Measurements from ENCODE around the gene TTBK2. TPM values are rescaled to one million over a fixed set of nuclear protein-coding genes. Genes with fewer than 3 reads are reported as not detected.

Gene TTBK2
- total RNA-seq, 1 experiment from 2014 or later: 10.6 TPM

DNA sequence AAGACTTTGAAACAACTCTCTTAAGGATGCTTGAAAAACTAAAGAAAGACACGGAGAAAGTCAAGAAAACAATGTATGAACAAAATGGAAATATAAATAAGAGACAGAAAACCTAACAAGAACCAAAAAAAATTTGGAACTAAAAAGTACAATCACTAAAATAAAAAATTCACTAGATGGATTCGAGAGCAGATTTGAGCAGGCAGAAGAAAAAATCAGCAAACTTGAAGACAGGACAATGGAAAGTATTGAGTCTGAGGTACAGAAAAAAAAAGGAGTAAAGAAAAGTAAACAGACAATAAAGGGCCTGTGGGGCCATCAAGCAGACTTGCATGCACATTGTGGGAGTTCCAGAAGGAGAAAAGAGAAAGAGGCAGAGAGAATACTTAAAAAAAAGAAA is 170.3 kb downstream of the TTBK2 start:
- TF ChIP-seq SRF (IDR thresholded peaks at IDR 0.05; ENCODE audit: low read depth) (no peak), SP1 (IDR thresholded peaks at IDR 0.05; ENCODE audit: low read depth) (no peak), SIN3A (IDR thresholded peaks at IDR 0.05; ENCODE audit: low read depth) (no peak), FOSL1 (IDR thresholded peaks at IDR 0.05; ENCODE audit: low read depth) (no peak), YY1 (IDR thresholded peaks at IDR 0.05; ENCODE audit: extremely low read depth, insufficient replicate concordance, low read depth, low read length) (no peak), POLR2AphosphoS5 (IDR thresholded peaks at IDR 0.05; ENCODE audit: low read depth, low read length) (no peak)
- TF ChIP-seq, protein P1, sequence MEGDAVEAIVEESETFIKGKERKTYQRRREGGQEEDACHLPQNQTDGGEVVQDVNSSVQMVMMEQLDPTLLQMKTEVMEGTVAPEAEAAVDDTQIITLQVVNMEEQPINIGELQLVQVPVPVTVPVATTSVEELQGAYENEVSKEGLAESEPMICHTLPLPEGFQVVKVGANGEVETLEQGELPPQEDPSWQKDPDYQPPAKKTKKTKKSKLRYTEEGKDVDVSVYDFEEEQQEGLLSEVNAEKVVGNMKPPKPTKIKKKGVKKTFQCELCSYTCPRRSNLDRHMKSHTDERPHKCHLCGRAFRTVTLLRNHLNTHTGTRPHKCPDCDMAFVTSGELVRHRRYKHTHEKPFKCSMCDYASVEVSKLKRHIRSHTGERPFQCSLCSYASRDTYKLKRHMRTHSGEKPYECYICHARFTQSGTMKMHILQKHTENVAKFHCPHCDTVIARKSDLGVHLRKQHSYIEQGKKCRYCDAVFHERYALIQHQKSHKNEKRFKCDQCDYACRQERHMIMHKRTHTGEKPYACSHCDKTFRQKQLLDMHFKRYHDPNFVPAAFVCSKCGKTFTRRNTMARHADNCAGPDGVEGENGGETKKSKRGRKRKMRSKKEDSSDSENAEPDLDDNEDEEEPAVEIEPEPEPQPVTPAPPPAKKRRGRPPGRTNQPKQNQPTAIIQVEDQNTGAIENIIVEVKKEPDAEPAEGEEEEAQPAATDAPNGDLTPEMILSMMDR (IDR thresholded peaks at IDR 0.05 in 2 of 3, conservative IDR thresholded peaks at IDR 0.05 in 1 of 3; ENCODE audit: borderline replicate concordance in 1 of 3, insufficient read depth in 1 of 3, low read depth in 2 of 3, low read length in 2 of 3): no peak
- H3K9ac ChIP-seq (ENCODE audit: low read length): no peak overlapping the region
- ChIA-PET RAD21 (ENCODE audit: low non-redundant PET in 1 of 2, low total read pairs in 2 of 2, uncharacterized antibody in 2 of 2, unreplicated experiment in 2 of 2) (no interaction called here), POLR2A (no interaction called here), CTCF (no interaction called here)
- no peaks in the 10 kb centered on the region for H3K79me2 ChIP-seq (ENCODE audit: insufficient read depth, low read length)
- H2AFZ ChIP-seq (ENCODE audit: low read depth, low read length, poor library complexity, severe bottlenecking): no peak overlapping the region
- H3K9me3 ChIP-seq (ENCODE audit: control insufficient read depth in 1 of 2, insufficient read depth in 1 of 2, low read depth in 1 of 2, low read length in 2 of 2): no peaks in the 10 kb centered on the region
- no TSS peak for BruUV-seq (replicated peaks)
- H4K20me1 ChIP-seq (ENCODE audit: insufficient read depth): no peaks in the 10 kb centered on the region
- no peak overlapping the region for H3K4me3 ChIP-seq (replicated peaks in 1 of 2; ENCODE audit: low read depth in 1 of 2, low read length in 2 of 2)
- no peak overlapping the region for H3K27ac ChIP-seq (ENCODE audit: low read depth, low read length)
- H3K4me2 ChIP-seq (ENCODE audit: low read length): no peak overlapping the region
- DNase-seq (ENCODE audit: low read depth, low spot score) (no peak), ATAC-seq (no peak)
- 0 out of 2 replicates have a peak, but pooled peaks cover 2% of the 10 kb centered on the region for H3K9me2 ChIP-seq (ENCODE audit: insufficient read depth)
- H3K36me3 ChIP-seq (ENCODE audit: control insufficient read depth in 1 of 2, insufficient read depth in 2 of 2, low read length in 2 of 2): no peaks in the 10 kb centered on the region
- no peaks in the 10 kb centered on the region for H3K27me3 ChIP-seq (ENCODE audit: insufficient read depth, low read length)
- H3K4me1 ChIP-seq (ENCODE audit: control insufficient read depth in 1 of 2, insufficient read depth in 2 of 2, low read length in 2 of 2): no peaks in the 10 kb centered on the region
- intact Hi-C loops (cut with micrococcal nuclease): no loop called here

DNA sequence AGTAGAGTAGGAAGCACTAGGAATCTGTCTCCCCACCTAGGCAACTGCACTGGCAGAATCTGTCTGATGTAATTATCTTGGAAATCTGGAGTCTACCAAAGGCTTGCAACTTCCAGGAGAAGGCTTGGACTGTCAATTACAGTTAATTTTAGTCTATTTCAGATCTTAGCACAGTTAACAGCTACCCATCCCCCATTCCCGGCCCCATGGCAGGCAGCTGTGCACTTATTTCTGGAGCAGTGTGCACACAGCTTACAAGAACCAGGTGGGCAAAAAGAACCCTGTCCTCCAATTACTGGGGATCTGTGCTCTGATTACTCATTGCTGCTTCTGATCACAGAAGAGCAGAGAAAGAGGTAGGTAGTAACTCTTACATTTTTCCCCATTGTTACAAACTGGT is 171.3 kb downstream of the TTBK2 start:
- POLR2A ChIA-PET: no interaction called here
- TF ChIP-seq, protein P2, sequence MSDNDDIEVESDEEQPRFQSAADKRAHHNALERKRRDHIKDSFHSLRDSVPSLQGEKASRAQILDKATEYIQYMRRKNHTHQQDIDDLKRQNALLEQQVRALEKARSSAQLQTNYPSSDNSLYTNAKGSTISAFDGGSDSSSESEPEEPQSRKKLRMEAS (IDR thresholded peaks at IDR 0.05): no peak
- TF ChIP-seq ELF1 (IDR thresholded peaks at IDR 0.05; ENCODE audit: borderline replicate concordance, low read depth) (no peak), EZH2 (IDR thresholded peaks at IDR 0.05) (no peak), EGR1 (IDR thresholded peaks at IDR 0.05; ENCODE audit: low read depth) (no peak)

More for the DNA sequence above, 171.3 kb downstream of the TTBK2 start:
- no peaks in the 10 kb centered on the region for H4K20me1 ChIP-seq (ENCODE audit: insufficient read depth)
- intact Hi-C loops (cut with micrococcal nuclease): no loop called here
- ChIA-PET CTCF (no interaction called here), RAD21 (ENCODE audit: low non-redundant PET in 1 of 2, low total read pairs in 2 of 2, uncharacterized antibody in 2 of 2, unreplicated experiment in 2 of 2) (no interaction called here)
- DNase-seq (ENCODE audit: low read depth, low spot score) (no peak), ATAC-seq (no peak)
- H3K9ac ChIP-seq (ENCODE audit: low read length): no peak overlapping the region
- no peaks in the 10 kb centered on the region for H3K36me3 ChIP-seq (ENCODE audit: control insufficient read depth in 1 of 2, insufficient read depth in 2 of 2, low read length in 2 of 2)
- H3K9me3 ChIP-seq (ENCODE audit: control insufficient read depth in 1 of 2, insufficient read depth in 1 of 2, low read depth in 1 of 2, low read length in 2 of 2): no peaks in the 10 kb centered on the region
- no TSS peak for BruUV-seq (replicated peaks)
- H2AFZ ChIP-seq (ENCODE audit: low read depth, low read length, poor library complexity, severe bottlenecking): no peak overlapping the region
- no peak overlapping the region for H3K4me3 ChIP-seq (replicated peaks in 1 of 2; ENCODE audit: low read depth in 1 of 2, low read length in 2 of 2)
- H3K79me2 ChIP-seq (ENCODE audit: insufficient read depth, low read length): no peaks in the 10 kb centered on the region
- H3K4me2 ChIP-seq (ENCODE audit: low read length): no peak overlapping the region
- H3K27me3 ChIP-seq (ENCODE audit: insufficient read depth, low read length): no peaks in the 10 kb centered on the region
- H3K4me1 ChIP-seq (ENCODE audit: control insufficient read depth in 1 of 2, insufficient read depth in 2 of 2, low read length in 2 of 2): no peaks in the 10 kb centered on the region
- no peak overlapping the region for H3K27ac ChIP-seq (ENCODE audit: low read depth, low read length)
- H3K9me2 ChIP-seq (ENCODE audit: insufficient read depth): 0 out of 2 replicates have a peak, but pooled peaks cover 2% of the 10 kb centered on the region
